WERI-Rb-1 (cell line): ENCODE data around the gene FASN.

Source experiments
- DNase-seq: peaks from one replicate; pipeline ENCODE4 v3.0.0-alpha.2; 2020
- H3K27ac ChIP-seq: fragments of 250-450 bp; sonication (Bioruptor Pico); 2 replicates; pipeline ENCODE4 v1.5.1; 2020; ENCODE audit warnings: mild to moderate bottlenecking, moderate library complexity
- H3K27me3 ChIP-seq: fragments of 250-450 bp; sonication (Bioruptor Pico); 2 replicates; pipeline ENCODE4 v1.5.1; 2021; ENCODE audit warnings: mild to moderate bottlenecking, low read depth, moderate library complexity; ENCODE audit not compliant: insufficient read depth, severe bottlenecking
- H3K36me3 ChIP-seq: fragments of 250-450 bp; sonication (Bioruptor Pico); 2 replicates; pipeline ENCODE4 v1.5.1; 2020; ENCODE audit warnings: mild to moderate bottlenecking, moderate library complexity
- H3K4me3 ChIP-seq: 2 replicates; pipeline ENCODE4 v1.5.1; 2011; ENCODE audit warnings: low read depth, mild to moderate bottlenecking, control low read depth, low read length
- H3K9me3 ChIP-seq: fragments of 250-450 bp; sonication (Bioruptor Pico); 2 replicates; pipeline ENCODE4 v1.5.1; 2021; ENCODE audit warnings: mild to moderate bottlenecking, moderate library complexity; ENCODE audit not compliant: severe bottlenecking
- CTCF ChIP-seq: IDR thresholded peaks from 2 replicates; pipeline ENCODE4 v1.5.1; 2011; ENCODE audit warnings: low read depth, mild to moderate bottlenecking, control low read depth, inconsistent platforms, low read length

Gene FASN

GRCh38 chr17:82077617-82078358, 20.2 kb downstream of the FASN start:
- H3K9me3 ChIP-seq: no peaks in the 10 kb centered on the region
- peaks cover 62% of the 10 kb centered on the region for H3K36me3 ChIP-seq
- TF ChIP-seq CTCF: no peak
- no peak for DNase-seq
- no peaks in the 10 kb centered on the region for H3K27me3 ChIP-seq
- H3K4me3 ChIP-seq: no peak overlapping the region
- H3K27ac ChIP-seq: peak overlapping the region; percentile 10; the same call in 1 of the 2 replicates

GRCh38 chr17:82076785-82077591, 21.0 kb downstream of the FASN start:
- no peak overlapping the region for H3K4me3 ChIP-seq
- H3K9me3 ChIP-seq: no peaks in the 10 kb centered on the region
- H3K27me3 ChIP-seq: no peaks in the 10 kb centered on the region
- H3K27ac ChIP-seq: no peak overlapping the region
- no peak for DNase-seq
- peaks cover 54% of the 10 kb centered on the region for H3K36me3 ChIP-seq
- TF ChIP-seq CTCF: no peak

GRCh38 chr17:82076018-82076784, 21.8 kb downstream of the FASN start:
- Histone ChIP-seq H3K36me3 (peaks cover 48% of the 10 kb centered on the region), H3K27me3 (no peaks in the 10 kb centered on the region), H3K27ac (no peak overlapping the region; the same call in 1 of the 2 replicates), H3K9me3 (no peaks in the 10 kb centered on the region), H3K4me3 (no peak overlapping the region)
- TF ChIP-seq CTCF: no peak
- DNase-seq: no peak

- no peak for TF ChIP-seq CTCF
- H3K4me3 ChIP-seq: no peak overlapping the region
- peaks cover 23% of the 10 kb centered on the region for H3K36me3 ChIP-seq
- no peak for DNase-seq
- H3K9me3 ChIP-seq: no peaks in the 10 kb centered on the region
- no peak overlapping the region for H3K27ac ChIP-seq
- H3K27me3 ChIP-seq: no peaks in the 10 kb centered on the region
Observed at GRCh38 chr17:82073446-82073845, 24.6 kb downstream of the FASN start.

- no peak overlapping the region for H3K4me3 ChIP-seq
- no peaks in the 10 kb centered on the region for H3K9me3 ChIP-seq
- peaks cover 16% of the 10 kb centered on the region for H3K36me3 ChIP-seq
- H3K27ac ChIP-seq: no peak overlapping the region
- H3K27me3 ChIP-seq: no peaks in the 10 kb centered on the region
- DNase-seq: no peak
- TF ChIP-seq CTCF: no peak
Observed at GRCh38 chr17:82072827-82073226, 25.2 kb downstream of the FASN start.
